Left ventricle myocardium superior (tissue), 1 donor: Measurements from ENCODE around the gene EFHC1. TPM values are rescaled to one million over a fixed set of nuclear protein-coding genes. Genes with fewer than 3 reads are reported as not detected.

Experiments
- ATAC-seq: fragments of 200-7000 bp; cut with Tn5 transposase; one replicate; pipeline ENCODE4 v1.9.1; 2020; ENCODE audit warnings: mild to moderate bottlenecking, moderate library complexity
- DNase-seq: peaks from one replicate; pipeline ENCODE4 v3.0.0-alpha.2; 2020
- intact Hi-C: fragments of 100-400 bp; cut with micrococcal nuclease; formaldehyde crosslinking; loops from one replicate; pipeline ENCODE4 v1.11.0; 2022
- total RNA-seq: library from RNA; stranded (reverse); fragmentation: NEBNext Ultra II Directional; extraction: Animal tissue kit (Norgen Biotek cat#: 25700); gene quantifications from one replicate; pipeline ENCODE4 v1.2.1, GENCODE V29; 2021
- donor health status: DM: no; HTN: yes; CAD: no; lungs with severe emphysema.

Gene EFHC1
- total RNA-seq, 1 donor from 2014 or later = 6.2 TPM

- intact Hi-C loops = no loop called here
- no peak for ATAC-seq
- DNase-seq = no peak
These were observed 89.4 kb downstream of the EFHC1 start for GRCh38 chr6:52509281-52510212.

- DNase-seq = no peak
- intact Hi-C loops = no loop called here
- ATAC-seq = no peak
These were observed 90.0 kb downstream of the EFHC1 start for GRCh38 chr6:52510213-52510562.

GRCh38 chr6:52511163-52511562, 91.0 kb downstream of the EFHC1 start:
- intact Hi-C loops = no loop called here
- ATAC-seq (no peak), DNase-seq (no peak)

- ATAC-seq (peak; percentile 8), DNase-seq (no peak)
- intact Hi-C loops = no loop called here
These were observed 91.5 kb downstream of the EFHC1 start for GRCh38 chr6:52511572-52512151.

- intact Hi-C loops = no loop called here
- peak; percentile 51 for DNase-seq
- ATAC-seq = peak; percentile 93
These were observed 92.1 kb downstream of the EFHC1 start for GRCh38 chr6:52512199-52512598.

GRCh38 chr6:52513464-52513863, 93.3 kb downstream of the EFHC1 start:
- intact Hi-C loops = no loop called here
- ATAC-seq = no peak
- DNase-seq = no peak

GRCh38 chr6:52513896-52514295, 93.8 kb downstream of the EFHC1 start:
- DNase-seq (no peak), ATAC-seq (no peak)
- intact Hi-C loops = no loop called here

GRCh38 chr6:52514514-52514913, 94.4 kb downstream of the EFHC1 start:
- intact Hi-C loops = no loop called here
- ATAC-seq (peak; percentile 11), DNase-seq (peak; percentile 57)

GRCh38 chr6:52515219-52515960, 95.2 kb downstream of the EFHC1 start:
- DNase-seq (no peak), ATAC-seq (no peak)
- intact Hi-C loops = no loop called here

- ATAC-seq = no peak
- no peak for DNase-seq
- intact Hi-C loops = no loop called here
These were observed 96.1 kb downstream of the EFHC1 start for GRCh38 chr6:52516269-52516668.

- intact Hi-C loops = no loop called here
- ATAC-seq (no peak), DNase-seq (no peak)
These were observed 96.8 kb downstream of the EFHC1 start for GRCh38 chr6:52516943-52517342.

GRCh38 chr6:52517502-52518278, 97.5 kb downstream of the EFHC1 start:
- ATAC-seq = peak; percentile 94
- peak; percentile 89 for DNase-seq
- intact Hi-C loops = no loop called here

- no peak for DNase-seq
- ATAC-seq = no peak
- intact Hi-C loops = no loop called here
These were observed 98.3 kb downstream of the EFHC1 start for GRCh38 chr6:52518279-52518945.

- intact Hi-C loops = no loop called here
- DNase-seq = no peak
- ATAC-seq = no peak
These were observed 99.5 kb downstream of the EFHC1 start for GRCh38 chr6:52519618-52520017.

- ATAC-seq (peak; percentile 58), DNase-seq (peak; percentile 66)
- intact Hi-C loops = no loop called here
These were observed 102.0 kb downstream of the EFHC1 start for GRCh38 chr6:52522151-52522626.

- DNase-seq (no peak), ATAC-seq (peak; percentile 20)
- intact Hi-C loops = no loop called here
These were observed 102.5 kb downstream of the EFHC1 start for GRCh38 chr6:52522655-52523054.

- intact Hi-C loops = no loop called here
- no peak for ATAC-seq
- no peak for DNase-seq
These were observed 103.4 kb downstream of the EFHC1 start for GRCh38 chr6:52523378-52524142.

GRCh38 chr6:52524918-52525317, 104.8 kb downstream of the EFHC1 start:
- no peak for DNase-seq
- ATAC-seq = no peak
- intact Hi-C loops = no loop called here
